GM19238 (cell line): ENCODE results near the gene SETMAR.
"Not testable (repeated sequence)": the region's sequence is repeated elsewhere in the genome, so short reads cannot be mapped to it uniquely, and the experiment has no call there.

Source experiments
- DNase-seq: peaks from one replicate; pipeline ENCODE4 v3.0.0; 2011; ENCODE audit warnings: low spot score; ENCODE audit not compliant: insufficient read length

The SETMAR gene

DNA sequence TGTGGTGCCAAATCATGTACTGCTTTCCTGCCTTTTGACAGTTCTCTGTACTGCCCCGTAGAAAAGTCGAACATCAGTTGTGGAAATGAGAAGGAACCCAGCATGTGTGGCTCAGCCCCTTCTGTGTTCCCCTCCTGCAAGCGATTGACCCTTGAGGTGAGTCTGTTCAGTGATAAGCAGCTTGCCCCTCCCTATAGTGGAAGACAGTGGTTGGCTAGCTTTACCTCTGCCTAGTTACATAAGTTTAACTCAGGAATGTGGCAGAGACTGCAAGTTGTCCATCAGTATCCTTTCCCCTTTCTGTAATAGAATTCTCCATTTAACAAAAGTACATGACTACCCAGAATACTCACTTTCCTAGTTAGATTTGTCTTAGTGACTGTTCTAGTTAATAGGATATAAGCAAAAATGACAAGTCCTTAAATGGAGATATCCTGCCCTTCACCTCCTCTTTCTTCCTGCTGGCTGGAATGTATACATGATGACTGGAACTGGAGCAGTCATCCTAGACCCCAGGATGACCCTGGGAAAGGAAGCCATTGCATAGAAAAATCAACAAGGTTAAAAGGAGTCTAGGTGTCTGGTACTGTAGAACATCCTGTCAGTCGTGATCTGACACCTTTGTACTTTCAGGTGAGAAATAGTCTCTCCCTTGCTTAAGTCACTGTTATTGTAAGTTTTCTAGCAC lies 10.6 kb downstream of the SETMAR start:
- no peak for DNase-seq

DNA sequence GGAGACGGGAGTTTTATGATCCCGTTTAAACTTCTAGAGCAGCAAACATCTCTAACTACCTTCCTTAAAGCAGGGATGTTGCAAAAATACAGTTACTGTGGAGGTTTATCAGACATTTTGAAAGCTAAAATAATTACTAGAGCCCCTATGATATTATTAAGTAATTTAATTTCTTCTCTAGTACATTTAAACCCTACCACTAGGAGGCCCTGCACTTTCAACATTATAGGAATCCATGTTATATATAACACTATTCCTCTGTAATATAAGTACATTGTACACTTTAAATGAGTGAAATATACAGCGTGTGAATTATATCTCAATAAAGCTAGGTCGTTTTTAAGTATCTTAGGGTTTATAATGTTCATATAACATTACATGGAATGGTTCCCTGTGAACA lies 11.5 kb downstream of the SETMAR start:
- DNase-seq, result no peak

DNA sequence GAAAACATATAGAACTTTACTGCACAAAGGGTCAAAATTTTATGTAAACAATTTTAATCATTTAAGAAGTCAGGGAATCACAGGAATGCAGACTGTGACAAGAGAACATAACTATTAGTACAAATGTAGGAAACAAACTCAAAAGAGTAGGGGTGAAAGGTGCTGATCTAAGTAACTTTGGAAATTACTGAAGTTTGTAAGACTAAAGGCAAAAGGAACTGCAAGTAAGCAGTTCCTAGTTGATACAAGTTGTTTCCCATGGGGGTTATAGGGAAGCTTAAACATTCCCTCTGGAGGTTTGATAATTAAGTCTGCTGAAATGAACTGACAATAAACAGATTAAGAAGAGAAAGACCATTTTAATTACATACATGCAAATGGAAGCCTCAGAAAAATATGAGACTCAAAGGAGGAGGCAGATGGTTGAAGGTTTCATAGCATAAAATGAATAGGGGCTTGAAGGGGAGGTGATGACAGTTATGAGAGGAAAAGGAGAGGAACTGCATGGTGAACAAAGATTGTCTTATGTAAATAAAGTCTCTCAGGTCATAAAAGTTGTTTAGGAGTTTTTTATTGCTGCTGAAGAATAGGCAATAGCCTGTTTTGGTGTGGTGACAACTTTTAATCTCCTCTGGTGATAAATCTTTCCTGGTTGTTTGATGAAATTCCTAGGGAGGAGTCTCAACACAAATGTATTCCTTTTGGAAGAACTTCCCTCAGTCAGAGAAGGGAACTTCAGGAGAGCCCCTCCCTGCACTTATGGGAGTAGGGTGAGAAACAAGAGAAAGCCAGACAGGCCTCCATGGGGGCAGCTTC lies 17.1 kb downstream of the SETMAR start:
- DNase-seq, result no peak

- DNase-seq, result no peak
Observed at GRCh38 chr3:4321732-4322131, 18.6 kb downstream of the SETMAR start.

DNA sequence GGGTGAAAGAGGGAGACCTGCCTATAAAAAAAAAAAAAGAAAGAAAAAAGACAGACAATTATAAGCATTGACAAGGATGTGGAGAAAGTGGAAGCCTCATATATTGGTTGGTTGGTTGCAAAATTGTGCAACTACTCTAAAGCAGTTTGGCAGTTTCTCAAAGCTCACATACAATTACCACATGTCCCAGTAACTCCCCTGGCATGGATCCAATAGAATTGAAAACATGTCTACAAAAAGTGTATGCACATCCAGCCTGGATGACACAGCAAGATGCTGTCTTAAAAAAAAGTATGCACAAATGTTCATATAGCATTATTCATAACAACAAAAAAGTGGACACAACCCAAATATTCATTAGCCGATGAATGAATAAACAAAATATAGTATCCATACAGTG lies 19.5 kb downstream of the SETMAR start:
- DNase-seq, result no peak

DNA sequence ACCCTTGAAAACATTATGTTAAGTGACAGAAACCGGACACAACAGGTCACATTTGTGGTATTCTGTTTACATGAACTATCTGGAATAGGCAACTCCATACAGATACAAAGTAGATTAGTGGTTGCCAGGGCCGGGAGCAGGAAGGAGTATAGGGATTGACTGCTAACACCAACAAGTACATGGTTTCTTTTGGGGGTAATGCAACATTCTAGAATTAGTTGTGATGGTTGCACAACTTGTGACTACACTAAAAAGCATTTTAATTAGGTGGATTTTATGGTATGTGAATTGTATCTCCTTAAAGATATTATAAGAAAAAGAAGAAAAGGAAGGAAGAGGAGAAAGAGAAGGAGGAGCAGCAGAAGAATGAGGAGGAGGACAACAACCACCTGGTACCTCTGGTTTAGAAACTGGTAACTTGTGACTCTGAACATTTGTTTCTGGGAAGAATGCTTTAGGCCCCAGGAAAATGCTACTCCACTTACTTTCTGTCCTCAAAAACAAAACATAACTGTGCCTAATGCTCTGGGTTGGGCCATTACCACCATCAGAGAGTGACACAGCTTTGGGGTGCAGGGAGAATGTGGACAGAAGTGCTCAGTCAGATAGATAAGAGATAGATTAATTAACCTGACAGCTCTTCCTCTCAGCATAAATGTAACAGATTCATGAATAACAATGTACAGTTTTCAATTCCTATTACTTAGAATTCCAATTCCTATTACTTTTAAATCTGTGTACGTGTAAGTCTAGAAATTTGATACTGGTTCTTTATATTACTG lies 20.3 kb downstream of the SETMAR start:
- no peak for DNase-seq

- no peak for DNase-seq
Observed at GRCh38 chr3:4326868-4327267, 23.7 kb downstream of the SETMAR start.

GRCh38 chr3:4329806-4330205 lies 26.6 kb downstream of the SETMAR start:
- DNase-seq, result not testable (repeated sequence)

GRCh38 chr3:4332111-4332510 lies 28.9 kb downstream of the SETMAR start:
- no peak for DNase-seq

- DNase-seq, result no peak
Observed at GRCh38 chr3:4332574-4332973, 29.4 kb downstream of the SETMAR start.

GRCh38 chr3:4332991-4333390 lies 29.8 kb downstream of the SETMAR start:
- DNase-seq, result no peak

- DNase-seq, result no peak
Observed at GRCh38 chr3:4334548-4334947, 31.4 kb downstream of the SETMAR start.

- no peak for DNase-seq
Observed at GRCh38 chr3:4335840-4336562, 32.8 kb downstream of the SETMAR start.

GRCh38 chr3:4336850-4337546 lies 33.8 kb downstream of the SETMAR start:
- no peak for DNase-seq

GRCh38 chr3:4338751-4339150 lies 35.6 kb downstream of the SETMAR start:
- no peak for DNase-seq

DNA sequence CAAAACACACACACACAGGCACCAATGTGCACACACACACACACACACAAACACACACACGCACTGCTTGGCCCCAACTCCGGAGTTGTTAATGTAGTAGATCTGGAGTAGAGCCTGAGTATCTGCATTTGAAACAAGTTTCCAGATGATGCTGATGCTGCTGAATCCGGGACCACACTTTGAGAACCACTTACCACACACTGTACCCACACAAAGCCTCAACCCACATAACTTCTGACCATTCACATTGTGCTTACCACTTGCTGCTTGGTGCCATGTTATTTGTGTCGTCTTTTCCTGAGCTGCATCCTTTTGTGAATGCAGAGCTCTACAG lies 36.9 kb downstream of the SETMAR start:
- DNase-seq, result no peak

DNA sequence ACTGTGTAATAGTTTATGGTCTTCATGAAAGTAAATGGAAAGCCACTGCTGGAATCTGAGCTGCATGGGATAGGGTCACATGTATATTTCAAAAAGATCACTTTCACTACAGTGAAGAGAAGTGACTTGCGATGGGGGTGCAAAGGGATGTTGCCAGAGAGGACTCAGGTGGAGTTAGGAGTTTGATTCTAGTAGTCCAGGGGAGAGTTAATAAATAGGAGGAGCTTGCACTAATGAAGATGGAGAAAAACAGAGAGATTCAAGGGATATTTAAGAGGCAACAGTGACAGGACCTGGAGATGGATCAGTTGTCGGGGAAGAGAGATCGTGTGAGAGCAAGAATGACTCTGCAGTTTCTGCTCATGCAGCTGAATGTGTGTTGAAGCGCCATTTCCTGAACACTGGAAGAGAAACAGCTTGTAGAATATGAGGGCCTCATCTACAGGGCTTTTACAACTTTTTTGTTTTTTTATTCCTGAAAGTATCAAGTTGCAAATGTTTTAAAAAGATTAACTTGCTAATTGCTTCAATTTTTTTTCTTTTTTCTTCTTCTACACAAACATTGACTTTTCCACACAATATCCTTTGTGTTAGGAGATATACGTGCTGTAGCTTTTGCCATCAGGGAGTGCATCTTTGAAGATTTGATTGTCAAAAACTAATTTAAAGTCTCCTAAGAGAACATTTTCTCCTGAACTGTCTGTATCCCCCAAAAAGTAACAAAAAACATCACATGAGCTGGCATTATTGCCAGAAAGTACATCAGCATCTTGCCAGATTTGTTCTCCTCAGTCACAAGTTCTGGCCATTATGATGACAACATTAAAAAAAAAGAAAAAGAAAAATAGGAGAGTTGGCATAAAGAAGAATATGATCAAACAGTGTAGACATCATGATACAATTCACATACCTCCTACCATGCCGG lies 37.5 kb downstream of the SETMAR start:
- DNase-seq, result no peak

DNA sequence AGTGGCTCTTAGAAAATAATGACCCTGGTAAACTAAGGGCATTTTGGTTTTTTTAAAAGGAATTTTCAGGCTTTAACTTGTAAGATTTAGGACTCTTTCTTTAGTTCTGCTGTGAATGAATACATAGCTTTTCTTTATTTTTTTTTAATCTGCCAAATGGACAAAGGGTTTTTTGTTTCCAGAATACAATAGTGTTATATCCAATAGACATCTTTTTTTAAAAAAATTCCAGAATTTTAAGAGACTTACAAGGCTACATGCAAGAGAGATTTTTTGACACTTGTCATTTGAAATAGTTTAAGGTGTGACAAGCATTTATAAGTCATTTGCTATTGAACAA lies 38.1 kb downstream of the SETMAR start:
- DNase-seq, result no peak

GRCh38 chr3:4343258-4343657 lies 40.1 kb downstream of the SETMAR start:
- no peak for DNase-seq

DNA sequence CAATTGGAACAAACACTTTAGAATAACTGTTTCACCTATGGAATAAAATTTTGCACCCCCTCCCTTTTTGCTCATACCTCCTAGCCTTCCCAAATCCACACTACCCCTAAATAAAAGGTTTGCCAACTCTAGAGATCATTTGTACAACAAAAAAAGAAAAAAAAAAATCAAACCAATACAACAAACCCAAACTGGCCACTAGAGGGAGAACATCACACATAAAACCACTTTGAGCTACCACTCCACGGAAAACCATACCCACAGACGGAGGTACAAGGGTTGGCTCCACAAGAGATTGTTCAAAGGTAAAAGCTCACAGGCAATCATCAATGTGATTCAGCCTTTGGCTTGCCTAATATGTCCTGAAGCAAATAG lies 47.6 kb downstream of the SETMAR start:
- peak; percentile 45 for DNase-seq
